PC-3 (cell line): Measurements from ENCODE around the gene FBXL16. TPM values are rescaled to one million over a fixed set of nuclear protein-coding genes. Genes with fewer than 3 reads are reported as not detected.

ENCODE experiments used
- ATAC-seq: fragments of 200-7000 bp; cut with Tn5 transposase; 2 replicates; pipeline ENCODE4 v1.9.1; 2020; ENCODE audit warnings: mild to moderate bottlenecking, moderate library complexity
- BruUV-seq: library from RNA; stranded (reverse); fragments of 400-500 nt; replicated peaks from 2 replicates; lab custom pipeline; 2021; lab: Mats Ljungman, UMichigan
- CTCF ChIA-PET: fragments of 300-600 bp; sonication (Branson Sonifier 250); formaldehyde crosslinking; loops from one replicate; lab custom pipeline; 2022; ENCODE audit warnings: antibody characterized with exemption; lab: Charles Lee
- POLR2A ChIA-PET: fragments of 300-600 bp; sonication (Branson Sonifier 250); formaldehyde crosslinking; loops from one replicate; lab custom pipeline; 2022; ENCODE audit warnings: antibody characterized with exemption; ENCODE audit not compliant: unreplicated experiment; lab: Charles Lee
- DNase-seq: peaks from one replicate; pipeline ENCODE4 v3.0.0-alpha.2; 2015
- H2AFZ ChIP-seq: fragments of 300-600 bp; sonication (generic); 2 replicates; pipeline ENCODE4 v1.6.0; 2016; ENCODE audit warnings: antibody characterized with exemption, low read length
- H3F3A ChIP-seq: fragments of 300-600 bp; sonication (generic); one replicate; pipeline ENCODE4 v1.6.0; 2017; ENCODE audit warnings: antibody characterized with exemption, low read length, control low read depth, mild to moderate bottlenecking; ENCODE audit not compliant: unreplicated experiment
- H3K27ac ChIP-seq: fragments of 300-600 bp; sonication (generic); 2 replicates; pipeline ENCODE4 v1.5.1; 2016; ENCODE audit warnings: mild to moderate bottlenecking, low read length
- H3K27me3 ChIP-seq: fragments of 300-600 bp; sonication (generic); 2 replicates; pipeline ENCODE4 v1.6.1; 2016; ENCODE audit warnings: low read length, mixed read lengths
- H3K36me3 ChIP-seq: fragments of 300-600 bp; sonication (generic); 2 replicates; pipeline ENCODE4 v1.6.1; 2016; ENCODE audit warnings: low read depth, mixed run types, low read length, mixed read lengths
- H3K4me1 ChIP-seq: fragments of 300-600 bp; sonication (generic); 2 replicates; pipeline ENCODE4 v1.5.1; 2016; ENCODE audit warnings: low read length; ENCODE audit not compliant: insufficient read depth
- H3K4me2 ChIP-seq: fragments of 300-600 bp; sonication (generic); 2 replicates; pipeline ENCODE4 v1.6.0; 2016; ENCODE audit warnings: low read length
- H3K4me3 ChIP-seq: fragments of 300-600 bp; sonication (generic); 2 replicates; pipeline ENCODE4 v1.5.1; 2016; ENCODE audit warnings: mild to moderate bottlenecking, low read length, mixed read lengths
- H3K79me2 ChIP-seq: fragments of 300-600 bp; sonication (generic); 2 replicates; pipeline ENCODE4 v1.6.1; 2017; ENCODE audit warnings: low read length, mixed read lengths
- H3K9ac ChIP-seq: fragments of 300-600 bp; sonication (generic); 2 replicates; pipeline ENCODE4 v1.6.0; 2016; ENCODE audit warnings: mild to moderate bottlenecking, low read length
- H3K9me2 ChIP-seq: fragments of 300-600 bp; sonication (generic); replicated peaks from 2 replicates; pipeline ENCODE4 v1.6.1; 2016; ENCODE audit warnings: mixed run types, low read length, mixed read lengths
- H3K9me3 ChIP-seq: fragments of 300-600 bp; sonication (generic); 2 replicates; pipeline ENCODE4 v1.6.1; 2016; ENCODE audit warnings: low read length, mixed read lengths
- H4K20me1 ChIP-seq: fragments of 300-600 bp; sonication (generic); 2 replicates; pipeline ENCODE4 v1.6.1; 2016; ENCODE audit warnings: low read length, mixed read lengths
- CTCF ChIP-seq: fragments of 300-600 bp; sonication (generic); conservative IDR thresholded peaks from 2 replicates; pipeline ENCODE4 v1.5.1; 2017; ENCODE audit warnings: antibody characterized with exemption, low read depth, mild to moderate bottlenecking, low read length
- EZH2 ChIP-seq: fragments of 300-600 bp; sonication (generic); IDR thresholded peaks from one replicate; pipeline ENCODE4 v1.6.1; 2017; ENCODE audit warnings: antibody characterized with exemption, mild to moderate bottlenecking, low read length; ENCODE audit not compliant: unreplicated experiment
- EZH2phosphoT487 ChIP-seq: fragments of 300-600 bp; sonication (generic); IDR thresholded peaks from 2 replicates; pipeline ENCODE4 v1.6.1; 2018; ENCODE audit warnings: mild to moderate bottlenecking, antibody characterized with exemption, low read length, borderline replicate concordance
- intact Hi-C: fragments of 100-400 bp; cut with micrococcal nuclease; formaldehyde crosslinking; loops from 2 replicates; pipeline ENCODE4 v1.9.0; 2023
- total RNA-seq: library from RNA; depleted of rRNA; stranded (reverse); fragments of >200 nt; gene quantifications from 2 replicates; pipeline ENCODE4 v1.2.3, GENCODE V29; 2014

The FBXL16 gene
- total RNA-seq, 1 experiment from 2014 or later = 7.5 TPM

- no peaks in the 10 kb centered on the region for H3K9me2 ChIP-seq
- no peak overlapping the region for H2AFZ ChIP-seq
- H3K36me3 ChIP-seq = no peaks in the 10 kb centered on the region
- H3K9ac ChIP-seq = no peak overlapping the region
- H3K4me2 ChIP-seq = peak overlapping the region; percentile 72
- peaks cover 37% of the 10 kb centered on the region for H3K27me3 ChIP-seq
- no peaks in the 10 kb centered on the region for H3F3A ChIP-seq
- intact Hi-C loops = no loop called here
- POLR2A ChIA-PET = no interaction called here
- H3K27ac ChIP-seq = no peak overlapping the region
- DNase-seq (no peak), ATAC-seq (no peak)
- no TSS peak for BruUV-seq
- no peaks in the 10 kb centered on the region for H3K4me1 ChIP-seq
- CTCF ChIA-PET = no interaction called here
- H3K4me3 ChIP-seq = peak overlapping the region; percentile 55
- no peaks in the 10 kb centered on the region for H4K20me1 ChIP-seq
- TF ChIP-seq EZH2 (no peak), EZH2phosphoT487 (no peak), CTCF (no peak)
- no peaks in the 10 kb centered on the region for H3K79me2 ChIP-seq
- H3K9me3 ChIP-seq = no peaks in the 10 kb centered on the region
These were observed 835 bp downstream of the FBXL16 start for GRCh38 chr16:704552-705380.

GRCh38 chr16:704047-704446, 1.6 kb downstream of the FBXL16 start:
- Histone ChIP-seq H3K9me2 (no peaks in the 10 kb centered on the region), H4K20me1 (no peaks in the 10 kb centered on the region), H3K9ac (no peak overlapping the region), H3K27me3 (peaks cover 37% of the 10 kb centered on the region), H3K9me3 (no peaks in the 10 kb centered on the region), H3K4me3 (no peak overlapping the region), H3F3A (no peaks in the 10 kb centered on the region), H3K36me3 (no peaks in the 10 kb centered on the region), H2AFZ (no peak overlapping the region), H3K4me1 (no peaks in the 10 kb centered on the region), H3K79me2 (no peaks in the 10 kb centered on the region), H3K4me2 (no peak overlapping the region), H3K27ac (no peak overlapping the region)
- DNase-seq (no peak), ATAC-seq (no peak)
- BruUV-seq = no TSS peak
- ChIA-PET CTCF (no interaction called here), POLR2A (no interaction called here)
- TF ChIP-seq EZH2phosphoT487 (no peak), CTCF (no peak), EZH2 (no peak)
- intact Hi-C loops = no loop called here

- Histone ChIP-seq H3K4me3 (no peak overlapping the region), H3F3A (no peaks in the 10 kb centered on the region), H3K27ac (no peak overlapping the region), H3K9me2 (no peaks in the 10 kb centered on the region), H3K79me2 (no peaks in the 10 kb centered on the region), H3K9me3 (no peaks in the 10 kb centered on the region), H3K9ac (no peak overlapping the region), H3K4me2 (no peak overlapping the region), H3K4me1 (no peaks in the 10 kb centered on the region), H3K27me3 (peaks cover 33% of the 10 kb centered on the region), H3K36me3 (no peaks in the 10 kb centered on the region), H4K20me1 (no peaks in the 10 kb centered on the region), H2AFZ (no peak overlapping the region)
- intact Hi-C loops = no loop called here
- no peak for DNase-seq
- ChIA-PET POLR2A (no interaction called here), CTCF (no interaction called here)
- TF ChIP-seq EZH2 = no peak
- TF ChIP-seq EZH2phosphoT487 = no peak
- no peak for TF ChIP-seq CTCF
- no peak for ATAC-seq
- BruUV-seq = no TSS peak
These were observed 2.2 kb downstream of the FBXL16 start for GRCh38 chr16:703406-703805.
